Mesothelial cell of epicardium (in vitro differentiated cells): ENCODE measurements around the gene NCAM1. TPM values are rescaled to one million over a fixed set of nuclear protein-coding genes. Genes with fewer than 3 reads are reported as not detected.
A peak's percentile ranks its signal among the peaks of the same experiment; 100 is the strongest.

ENCODE experiments used
- DNase-seq, 2 experiments: peaks; one replicate each; pipeline ENCODE4 v3.0.0; 2021; ENCODE audit warnings: low spot score in 2 of 2; ENCODE audit not compliant: unreplicated experiment in 2 of 2
- H3K27ac Mint-ChIP-seq: 2 replicates; pipeline ENCODE4 v1.8.0; 2021; ENCODE audit warnings: mixed read lengths
- H3K27me3 Mint-ChIP-seq: 2 replicates; pipeline ENCODE4 v1.8.0; 2021; ENCODE audit warnings: low read depth, mixed read lengths
- H3K36me3 Mint-ChIP-seq: 2 replicates; pipeline ENCODE4 v1.8.0; 2021; ENCODE audit warnings: mixed read lengths
- H3K4me1 Mint-ChIP-seq: 2 replicates; pipeline ENCODE4 v1.8.0; 2021; ENCODE audit warnings: mixed read lengths
- H3K4me3 Mint-ChIP-seq: 2 replicates; pipeline ENCODE4 v1.8.0; 2021; ENCODE audit warnings: mild to moderate bottlenecking, moderate library complexity, mixed read lengths
- H3K9me3 Mint-ChIP-seq: 2 replicates; pipeline ENCODE4 v1.8.0; 2021; ENCODE audit warnings: mixed read lengths
- total RNA-seq: library from RNA; stranded (reverse); gene quantifications from 3 replicates; pipeline ENCODE4 v1.2.1, GENCODE V29; 2021
- TF ChIP-seq, protein P1 (sequence below): fragments of 200-600 bp; sonication (generic); IDR thresholded peaks from one replicate; pipeline ENCODE4 v1.5.0; 2021; ENCODE audit warnings: antibody characterized with exemption; ENCODE audit not compliant: unreplicated experiment

Gene NCAM1
- total RNA-seq, 1 donor from 2014 or later = 139 TPM

DNA sequence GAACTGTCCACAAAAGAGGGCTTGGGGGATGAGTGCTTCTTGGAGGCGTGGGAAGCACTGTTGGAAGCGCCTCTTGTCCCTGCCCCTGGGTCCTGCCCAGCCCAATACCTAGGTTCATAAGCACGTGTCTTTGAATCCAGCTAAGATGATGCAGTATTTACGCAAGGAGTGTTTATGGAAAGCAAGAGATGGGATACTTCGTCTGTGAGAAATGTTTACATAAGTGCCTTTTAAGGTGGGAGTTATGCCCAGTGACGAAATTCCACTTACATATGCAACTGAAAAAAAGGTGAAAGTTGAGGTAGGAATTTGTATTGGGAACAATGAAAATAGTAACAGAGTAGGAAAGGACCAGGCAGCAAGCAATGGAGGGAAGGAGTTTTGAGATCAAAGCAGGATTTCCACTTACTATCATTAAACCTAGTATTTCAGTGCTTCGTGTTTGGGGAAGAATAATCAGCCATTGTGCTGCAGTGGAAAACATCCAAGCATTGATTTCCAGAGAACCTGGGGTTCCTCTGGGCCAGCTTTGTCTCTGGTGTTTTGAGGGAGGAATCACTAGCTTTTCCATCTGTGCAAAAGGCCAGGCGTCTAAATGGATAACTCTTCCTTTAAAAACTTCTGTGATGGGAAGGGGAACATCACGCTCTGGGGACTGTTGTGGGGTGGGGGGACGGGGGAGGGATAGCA is 237.9 kb downstream of the NCAM1 start:
- Mint-ChIP-seq H3K36me3 (peaks cover 1% of the 10 kb centered on the region), H3K4me3 (no peak overlapping the region), H3K27ac (peak overlapping the region; percentile 14), H3K9me3 (no peaks in the 10 kb centered on the region), H3K27me3 (no peaks in the 10 kb centered on the region), H3K4me1 (peaks cover 60% of the 10 kb centered on the region)
- DNase-seq = no peak
- TF ChIP-seq, protein P1, sequence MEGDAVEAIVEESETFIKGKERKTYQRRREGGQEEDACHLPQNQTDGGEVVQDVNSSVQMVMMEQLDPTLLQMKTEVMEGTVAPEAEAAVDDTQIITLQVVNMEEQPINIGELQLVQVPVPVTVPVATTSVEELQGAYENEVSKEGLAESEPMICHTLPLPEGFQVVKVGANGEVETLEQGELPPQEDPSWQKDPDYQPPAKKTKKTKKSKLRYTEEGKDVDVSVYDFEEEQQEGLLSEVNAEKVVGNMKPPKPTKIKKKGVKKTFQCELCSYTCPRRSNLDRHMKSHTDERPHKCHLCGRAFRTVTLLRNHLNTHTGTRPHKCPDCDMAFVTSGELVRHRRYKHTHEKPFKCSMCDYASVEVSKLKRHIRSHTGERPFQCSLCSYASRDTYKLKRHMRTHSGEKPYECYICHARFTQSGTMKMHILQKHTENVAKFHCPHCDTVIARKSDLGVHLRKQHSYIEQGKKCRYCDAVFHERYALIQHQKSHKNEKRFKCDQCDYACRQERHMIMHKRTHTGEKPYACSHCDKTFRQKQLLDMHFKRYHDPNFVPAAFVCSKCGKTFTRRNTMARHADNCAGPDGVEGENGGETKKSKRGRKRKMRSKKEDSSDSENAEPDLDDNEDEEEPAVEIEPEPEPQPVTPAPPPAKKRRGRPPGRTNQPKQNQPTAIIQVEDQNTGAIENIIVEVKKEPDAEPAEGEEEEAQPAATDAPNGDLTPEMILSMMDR = no peak

DNA sequence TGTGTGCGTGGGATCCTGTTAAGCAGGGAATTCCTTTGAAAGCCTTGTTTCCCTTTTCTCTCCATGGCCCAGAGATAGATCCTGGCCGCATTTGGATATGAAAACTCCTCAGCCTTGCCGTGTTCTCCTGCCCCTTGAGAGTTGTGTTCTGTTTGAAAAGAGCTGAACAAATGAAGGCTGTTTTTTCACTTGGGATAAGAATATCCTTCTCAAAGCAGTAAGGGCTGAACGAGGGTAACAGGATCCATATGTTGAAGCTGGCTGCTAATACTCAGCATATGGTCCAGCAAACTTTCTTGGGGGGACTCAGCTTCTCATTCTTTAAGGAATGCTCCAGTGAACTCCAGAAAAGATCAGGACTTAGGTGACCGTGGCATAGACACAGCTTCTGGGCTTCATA is 238.6 kb downstream of the NCAM1 start:
- no peak for DNase-seq
- Mint-ChIP-seq H3K27me3 (no peaks in the 10 kb centered on the region), H3K4me3 (no peak overlapping the region), H3K4me1 (peaks cover 53% of the 10 kb centered on the region), H3K36me3 (peaks cover 6% of the 10 kb centered on the region), H3K9me3 (no peaks in the 10 kb centered on the region), H3K27ac (peak overlapping the region; percentile 72)
- TF ChIP-seq, protein P1 = no peak

DNA sequence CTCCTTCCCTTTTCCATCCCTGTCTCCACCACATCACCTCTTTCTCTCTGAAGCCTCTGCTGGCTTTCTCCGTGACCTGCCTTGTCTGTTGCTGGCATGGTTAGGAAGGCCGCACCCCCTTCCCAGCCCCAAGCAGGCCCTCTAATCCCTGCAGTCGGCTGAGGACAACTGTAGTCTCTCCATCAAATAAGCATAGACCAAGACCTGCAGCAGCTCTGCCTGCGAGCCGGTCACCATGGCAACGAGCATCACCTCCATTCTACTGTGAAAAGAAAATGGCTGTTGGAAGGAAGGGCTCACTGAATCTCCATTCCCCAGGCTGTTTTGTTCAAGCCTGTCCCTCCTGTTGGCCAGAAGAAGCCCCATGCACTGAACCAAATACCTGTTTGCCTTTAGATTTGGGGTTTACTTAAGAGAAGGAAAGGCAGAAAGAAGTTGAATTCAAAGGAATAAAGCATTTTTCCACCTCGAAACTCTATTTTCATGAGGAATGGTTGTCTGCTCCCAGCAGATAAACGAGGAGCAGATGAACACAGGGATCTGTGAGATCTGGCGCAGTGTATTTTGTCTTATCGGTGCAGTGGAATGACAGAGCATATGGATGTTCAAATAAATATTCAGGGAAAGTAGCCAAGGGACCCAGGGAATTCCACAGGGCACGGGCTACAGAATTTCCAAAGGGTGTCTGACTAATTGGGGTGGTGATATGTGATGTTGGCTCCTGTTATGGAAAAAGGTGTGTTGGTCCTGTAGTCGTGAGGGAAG is 240.0 kb downstream of the NCAM1 start:
- peak overlapping the region; percentile 36 for H3K27ac Mint-ChIP-seq
- TF ChIP-seq, protein P1 = no peak
- H3K4me1 Mint-ChIP-seq = peaks cover 48% of the 10 kb centered on the region

DNA sequence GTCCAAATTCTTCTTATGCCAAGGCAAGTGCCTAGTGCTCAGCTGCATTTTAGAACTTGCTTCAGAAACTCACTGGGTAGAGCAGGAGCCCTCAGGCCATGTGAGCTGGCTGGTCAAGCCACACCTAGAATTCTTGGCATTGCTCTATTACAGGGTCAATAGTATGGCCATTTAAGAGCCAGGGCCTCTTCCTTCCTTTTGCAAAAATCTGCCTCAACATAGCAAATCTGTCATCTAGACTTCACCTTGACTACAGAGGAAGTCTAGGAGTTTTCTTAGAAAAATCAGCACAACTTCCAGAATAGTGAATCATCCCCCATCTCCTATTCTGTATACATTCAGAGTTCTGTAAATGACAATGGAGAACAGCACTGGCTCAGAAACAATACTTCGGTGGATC is 241.2 kb downstream of the NCAM1 start:
- no peak for DNase-seq
- Mint-ChIP-seq H3K4me3 (no peak overlapping the region), H3K36me3 (peaks cover 27% of the 10 kb centered on the region), H3K9me3 (no peaks in the 10 kb centered on the region), H3K27me3 (no peaks in the 10 kb centered on the region), H3K4me1 (peaks cover 43% of the 10 kb centered on the region), H3K27ac (no peak overlapping the region)
- TF ChIP-seq, protein P1 = no peak

More for the DNA sequence above, 240.0 kb downstream of the NCAM1 start:
- DNase-seq = no peak
- Mint-ChIP-seq H3K4me3 (no peak overlapping the region), H3K9me3 (no peaks in the 10 kb centered on the region), H3K36me3 (peaks cover 17% of the 10 kb centered on the region), H3K27me3 (no peaks in the 10 kb centered on the region)

DNA sequence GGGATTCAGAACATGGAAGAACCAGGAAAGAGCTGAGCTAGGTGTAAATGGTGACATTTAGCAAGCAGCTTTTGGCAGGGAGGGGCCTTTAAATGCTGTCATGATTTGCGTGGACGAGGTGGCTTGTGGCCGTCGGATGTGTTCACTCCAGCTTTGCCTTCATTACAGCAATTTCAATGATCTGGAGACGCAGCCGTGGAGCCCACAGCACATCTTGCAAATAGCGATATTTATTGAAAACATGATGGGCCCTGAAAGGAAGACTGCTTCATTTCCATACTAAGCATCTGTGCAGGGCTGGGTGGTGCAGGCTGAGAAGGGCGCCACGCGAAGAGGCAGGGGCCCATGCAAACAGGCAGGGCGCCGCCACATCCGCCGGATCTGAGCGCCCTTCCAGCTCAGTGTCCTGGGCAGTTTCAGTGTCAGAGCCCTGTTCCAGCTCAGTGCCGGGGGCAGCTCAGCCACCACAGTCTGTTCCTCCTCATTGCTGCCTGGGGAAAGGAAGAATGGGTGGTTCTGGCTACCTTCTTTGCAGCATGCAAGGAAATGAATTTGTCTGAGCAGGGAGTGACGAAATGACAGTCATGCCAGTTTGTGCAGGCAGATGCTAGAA is 242.0 kb downstream of the NCAM1 start:
- Mint-ChIP-seq H3K36me3 (peaks cover 35% of the 10 kb centered on the region), H3K9me3 (no peaks in the 10 kb centered on the region), H3K4me3 (no peak overlapping the region), H3K4me1 (peaks cover 36% of the 10 kb centered on the region), H3K27me3 (no peaks in the 10 kb centered on the region), H3K27ac (no peak overlapping the region)
- DNase-seq = no peak
- TF ChIP-seq, protein P1 = no peak
